Kidney epithelial cell (primary cell): Measurements from ENCODE around the gene SORCS3. TPM values are rescaled to one million over a fixed set of nuclear protein-coding genes. Genes with fewer than 3 reads are reported as not detected.
A peak's percentile ranks its signal among the peaks of the same experiment; 100 is the strongest.

Experiments used
- DNase-seq: peaks from one replicate; pipeline ENCODE4 v3.0.0-alpha.2; 2010; ENCODE audit warnings: low read depth
- H3K27me3 ChIP-seq: 2 replicates; pipeline ENCODE4 v1.6.0; 2011; ENCODE audit warnings: low read length; ENCODE audit not compliant: control insufficient read depth, insufficient read depth
- H3K36me3 ChIP-seq: 2 replicates; pipeline ENCODE4 v1.5.1; 2011; ENCODE audit warnings: low read length; ENCODE audit not compliant: control insufficient read depth, insufficient read depth
- H3K4me3 ChIP-seq: 2 replicates; pipeline ENCODE4 v1.5.1; 2011; ENCODE audit warnings: low read depth, mild to moderate bottlenecking, control low read depth, low read length
- total RNA-seq: library from RNA; depleted of rRNA; stranded (reverse); fragments of >200 nt; gene quantifications from 2 replicates; pipeline ENCODE4 v1.2.3, GENCODE V29; 2015
- TF ChIP-seq, protein P1 (sequence below): IDR thresholded peaks from 2 replicates; pipeline ENCODE4 v1.5.1; 2011; ENCODE audit warnings: mild to moderate bottlenecking, moderate library complexity, low read length, control low read depth, inconsistent platforms; ENCODE audit not compliant: insufficient read depth, poor library complexity, severe bottlenecking

SORCS3 gene
- total RNA-seq, 1 donor from 2014 or later: 0.96 TPM

DNA sequence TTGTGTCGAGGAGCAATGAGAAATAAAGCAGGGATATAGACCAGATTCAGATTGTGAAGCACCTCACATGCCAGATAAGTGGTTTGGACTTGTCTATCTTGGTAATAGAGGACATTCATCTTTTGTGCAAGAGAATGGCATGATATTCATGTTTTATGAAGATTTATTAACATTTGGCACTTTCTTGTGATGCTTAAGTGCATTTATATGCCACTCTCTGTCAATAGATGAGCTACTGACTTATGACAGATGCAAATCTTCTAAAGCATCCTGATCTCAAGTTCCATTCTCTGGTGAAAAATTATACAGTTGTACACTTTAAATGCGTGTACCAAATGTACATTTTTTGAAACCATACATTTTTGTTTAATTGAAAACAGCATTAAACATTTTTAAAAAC lies 415.3 kb downstream of the SORCS3 start:
- no peak for DNase-seq
- Histone ChIP-seq H3K4me3 (no peak overlapping the region), H3K36me3 (no peaks in the 10 kb centered on the region), H3K27me3 (no peaks in the 10 kb centered on the region)
- TF ChIP-seq, protein P1, sequence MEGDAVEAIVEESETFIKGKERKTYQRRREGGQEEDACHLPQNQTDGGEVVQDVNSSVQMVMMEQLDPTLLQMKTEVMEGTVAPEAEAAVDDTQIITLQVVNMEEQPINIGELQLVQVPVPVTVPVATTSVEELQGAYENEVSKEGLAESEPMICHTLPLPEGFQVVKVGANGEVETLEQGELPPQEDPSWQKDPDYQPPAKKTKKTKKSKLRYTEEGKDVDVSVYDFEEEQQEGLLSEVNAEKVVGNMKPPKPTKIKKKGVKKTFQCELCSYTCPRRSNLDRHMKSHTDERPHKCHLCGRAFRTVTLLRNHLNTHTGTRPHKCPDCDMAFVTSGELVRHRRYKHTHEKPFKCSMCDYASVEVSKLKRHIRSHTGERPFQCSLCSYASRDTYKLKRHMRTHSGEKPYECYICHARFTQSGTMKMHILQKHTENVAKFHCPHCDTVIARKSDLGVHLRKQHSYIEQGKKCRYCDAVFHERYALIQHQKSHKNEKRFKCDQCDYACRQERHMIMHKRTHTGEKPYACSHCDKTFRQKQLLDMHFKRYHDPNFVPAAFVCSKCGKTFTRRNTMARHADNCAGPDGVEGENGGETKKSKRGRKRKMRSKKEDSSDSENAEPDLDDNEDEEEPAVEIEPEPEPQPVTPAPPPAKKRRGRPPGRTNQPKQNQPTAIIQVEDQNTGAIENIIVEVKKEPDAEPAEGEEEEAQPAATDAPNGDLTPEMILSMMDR: no peak

DNA sequence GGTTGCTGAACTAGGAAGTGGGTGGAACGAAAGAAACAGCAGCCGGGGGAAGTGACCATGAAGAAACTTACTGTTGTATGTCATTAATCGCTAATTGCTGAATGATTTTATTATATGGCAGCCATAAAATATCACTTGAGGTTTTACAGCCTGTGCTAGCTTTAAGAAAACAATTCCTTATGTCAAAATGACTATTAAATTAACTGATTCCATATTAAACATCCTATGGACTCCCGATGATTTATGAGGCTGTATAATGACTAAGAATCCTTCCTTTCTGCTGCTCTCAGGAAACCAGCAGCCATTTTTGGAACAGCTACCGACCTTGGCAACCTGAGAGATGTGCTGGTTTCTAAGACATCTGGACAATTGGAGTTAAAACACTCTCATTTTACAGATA lies 421.9 kb downstream of the SORCS3 start:
- TF ChIP-seq, protein P1: no peak
- Histone ChIP-seq H3K36me3 (no peaks in the 10 kb centered on the region), H3K27me3 (no peaks in the 10 kb centered on the region), H3K4me3 (no peak overlapping the region)
- DNase-seq: no peak

DNA sequence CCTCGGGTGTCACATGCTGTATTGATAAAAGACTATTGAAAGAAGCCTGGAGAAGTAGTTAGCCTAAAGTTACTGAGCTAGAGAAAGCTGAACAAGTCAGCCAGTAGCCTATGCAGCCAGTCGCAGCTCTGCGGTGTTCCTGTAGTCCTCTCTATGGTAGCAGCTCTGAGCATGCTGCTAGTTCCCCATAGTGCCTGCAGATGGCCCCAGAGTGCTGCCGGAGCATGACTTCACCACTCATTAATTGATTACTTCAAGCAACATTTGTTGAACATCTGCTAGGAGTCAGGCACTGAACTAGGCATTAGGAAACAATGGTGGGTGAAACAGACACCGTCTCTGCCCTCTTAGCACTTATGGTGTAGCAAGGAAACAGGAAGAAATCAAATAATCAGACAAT lies 422.7 kb downstream of the SORCS3 start:
- Histone ChIP-seq H3K36me3 (no peaks in the 10 kb centered on the region), H3K27me3 (no peaks in the 10 kb centered on the region), H3K4me3 (no peak overlapping the region)
- DNase-seq: peak; percentile 18
- TF ChIP-seq, protein P1: peak; percentile 87

GRCh38 chr10:105068497-105068896 lies 427.4 kb downstream of the SORCS3 start:
- TF ChIP-seq, protein P1: no peak
- Histone ChIP-seq H3K4me3 (no peak overlapping the region), H3K36me3 (no peaks in the 10 kb centered on the region), H3K27me3 (no peaks in the 10 kb centered on the region)
- no peak for DNase-seq

GRCh38 chr10:105070249-105070648 lies 429.2 kb downstream of the SORCS3 start:
- no peaks in the 10 kb centered on the region for H3K36me3 ChIP-seq

DNA sequence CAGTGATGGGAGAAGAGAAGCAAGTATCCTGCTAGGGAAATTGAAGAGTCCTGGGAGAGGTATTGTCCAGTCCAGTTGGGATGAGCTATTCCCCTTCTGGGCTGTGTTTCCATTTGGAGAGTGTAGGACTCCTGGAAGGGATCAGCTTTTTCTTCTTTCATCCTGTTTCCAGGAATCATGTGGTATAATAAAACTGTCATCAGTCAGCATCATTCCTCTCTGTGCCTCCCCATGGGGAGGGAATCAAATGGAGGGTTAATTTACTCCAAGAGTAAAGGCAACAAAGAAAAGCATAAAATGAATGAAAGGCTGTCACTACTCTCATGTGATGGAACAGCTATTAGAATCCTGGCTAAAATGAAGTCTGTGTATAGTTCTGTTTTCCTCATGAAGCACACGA lies 429.9 kb downstream of the SORCS3 start:
- TF ChIP-seq, protein P1: no peak
- Histone ChIP-seq H3K4me3 (no peak overlapping the region), H3K36me3 (no peaks in the 10 kb centered on the region), H3K27me3 (no peaks in the 10 kb centered on the region)
- DNase-seq: no peak

More at GRCh38 chr10:105070249-105070648, 429.2 kb downstream of the SORCS3 start:
- DNase-seq: no peak
- H3K4me3 ChIP-seq: no peak overlapping the region
- no peaks in the 10 kb centered on the region for H3K27me3 ChIP-seq
- TF ChIP-seq, protein P1: no peak
